Neural cell (in vitro differentiated cells): ENCODE measurements around the gene LOXL4.

Experiments used
- CTCF ChIP-seq: fragments of 450-650 bp; IDR thresholded peaks from 2 replicates; pipeline ENCODE4 v1.5.1; 2014; ENCODE audit warnings: antibody characterized with exemption, mild to moderate bottlenecking, moderate library complexity; ENCODE audit not compliant: poor library complexity, severe bottlenecking
- EP300 ChIP-seq: fragments of 450-650 bp; conservative IDR thresholded peaks from 2 replicates; pipeline ENCODE4 v1.6.1; 2014; ENCODE audit warnings: antibody characterized with exemption, mild to moderate bottlenecking, moderate library complexity; ENCODE audit not compliant: poor library complexity, severe bottlenecking

GRCh38 chr10:98205351-98205750, 62.6 kb downstream of the LOXL4 start:
- TF ChIP-seq CTCF: no peak
- TF ChIP-seq EP300: peak; percentile 82
